Adrenal gland (tissue), 5 donors: ENCODE measurements around the gene SLC12A9.

Experiments used
- CTCF ChIP-seq, 6 experiments: fragments of 450-650 bp in 4 of 6; fragments of 200-600 bp in 2 of 6; sonication (generic) in 1 of 6; IDR thresholded peaks; 1 replicate in 5 of 6; 2 replicates in 1 of 6; pipeline versions ENCODE4 v1.5.1 to v1.8.0; 2016 to 2021; ENCODE audit warnings: antibody characterized with exemption in 6 of 6, mild to moderate bottlenecking in 2 of 6, moderate library complexity in 1 of 6
- POLR2A ChIP-seq, 2 donors: fragments of 450-650 bp; IDR thresholded peaks; one replicate each; pipeline ENCODE4 v1.6.1; 2017; ENCODE audit warnings: antibody characterized with exemption in 2 of 2, mild to moderate bottlenecking in 2 of 2, moderate library complexity in 1 of 2
- donor health status: DM: no; HTN: no; CAD: no.

- TF ChIP-seq POLR2A (IDR thresholded peaks at IDR 0.05): no peak
- TF ChIP-seq CTCF (IDR thresholded peaks at IDR 0.05): no peak
Measured at GRCh38 chr7:100886142-100886935, 33.8 kb downstream of the SLC12A9 start.
